Measurements from ENCODE around the gene RNF121. TPM values are rescaled to one million over a fixed set of nuclear protein-coding genes. Genes with fewer than 3 reads are reported as not detected.

RNF121 gene
- total RNA-seq, 1 experiment from 2014 or later, result 27.8 TPM

- Mint-ChIP-seq H3K27ac (ENCODE audit: low read depth, unreplicated experiment) (no peak overlapping the region), H3K36me3 (ENCODE audit: insufficient read depth, unreplicated experiment) (peaks cover 27% of the 10 kb centered on the region), H3K4me3 (ENCODE audit: unreplicated experiment) (no peak overlapping the region), H3K9me3 (ENCODE audit: unreplicated experiment) (no peaks in the 10 kb centered on the region), H3K27me3 (ENCODE audit: insufficient read depth, unreplicated experiment) (no peaks in the 10 kb centered on the region), H3K4me1 (ENCODE audit: insufficient read depth, unreplicated experiment) (no peaks in the 10 kb centered on the region)
- ChIA-PET CTCF (interaction anchor here (0.6 to 4.6 kb wide), 58 partner anchors 9 to 715 kb away, joined by 3 to 57 read pairs (median 4); partner anchors contain the start of genes CLPB and IL18BP), POLR2A (interaction anchor here (0.7 to 1.5 kb wide), 7 partner anchors 8 to 453 kb away, joined by 3 to 4 read pairs (median 3); partner anchors contain the start of genes RNF121 and XNDC1N)
- intact Hi-C loops (cut with micrococcal nuclease), result loop anchor here (1.0 to 10.0 kb wide), 4 partner anchors 205 to 453 kb away; no protein-coding TSS in a partner anchor
- TF ChIP-seq CTCF (IDR thresholded peaks at IDR 0.05; ENCODE audit: unreplicated experiment), result peak; percentile 67
- BruUV-seq (replicated peaks), result no TSS peak
- peak; percentile 66 for DNase-seq (ENCODE audit: unreplicated experiment)
These were observed 49.0 kb downstream of the RNF121 start for GRCh38 chr11:71977743-71978418.

- Mint-ChIP-seq H3K4me3 (ENCODE audit: unreplicated experiment) (no peak overlapping the region), H3K36me3 (ENCODE audit: insufficient read depth, unreplicated experiment) (peaks cover 27% of the 10 kb centered on the region), H3K27ac (ENCODE audit: low read depth, unreplicated experiment) (no peak overlapping the region), H3K4me1 (ENCODE audit: insufficient read depth, unreplicated experiment) (no peaks in the 10 kb centered on the region), H3K9me3 (ENCODE audit: unreplicated experiment) (no peaks in the 10 kb centered on the region), H3K27me3 (ENCODE audit: insufficient read depth, unreplicated experiment) (no peaks in the 10 kb centered on the region)
- ChIA-PET CTCF (interaction anchor here (0.6 to 4.6 kb wide), 20 partner anchors 8 to 468 kb away, joined by 3 to 57 read pairs (median 12); partner anchors contain the start of gene IL18BP), POLR2A (interaction anchor here (1.0 to 1.5 kb wide), 2 partner anchors 50 to 452 kb away, joined by 3 read pairs; partner anchors contain the start of genes RNF121 and XNDC1N)
- no TSS peak for BruUV-seq (replicated peaks)
- intact Hi-C loops (cut with micrococcal nuclease), result loop anchor here (5.0 to 10.0 kb wide), 2 partner anchors 258 to 436 kb away; no protein-coding TSS in a partner anchor
- no peak for TF ChIP-seq CTCF (IDR thresholded peaks at IDR 0.05; ENCODE audit: unreplicated experiment)
- DNase-seq (ENCODE audit: unreplicated experiment), result no peak
These were observed 50.2 kb downstream of the RNF121 start for GRCh38 chr11:71979094-71979493.

- H3K4me1 Mint-ChIP-seq (ENCODE audit: insufficient read depth, unreplicated experiment), result no peaks in the 10 kb centered on the region
- no peak for TF ChIP-seq CTCF (IDR thresholded peaks at IDR 0.05; ENCODE audit: unreplicated experiment)
- peaks cover 27% of the 10 kb centered on the region for H3K36me3 Mint-ChIP-seq (ENCODE audit: insufficient read depth, unreplicated experiment)
- DNase-seq (ENCODE audit: unreplicated experiment), result no peak
- H3K4me3 Mint-ChIP-seq (ENCODE audit: unreplicated experiment), result no peak overlapping the region
- BruUV-seq (replicated peaks), result no TSS peak
- H3K27me3 Mint-ChIP-seq (ENCODE audit: insufficient read depth, unreplicated experiment), result no peaks in the 10 kb centered on the region
- ChIA-PET CTCF (interaction anchor here (0.6 to 4.6 kb wide), 8 partner anchors 11 to 468 kb away, joined by 4 to 57 read pairs (median 30); partner anchors contain the start of gene IL18BP), POLR2A (no interaction called here)
- H3K9me3 Mint-ChIP-seq (ENCODE audit: unreplicated experiment), result no peaks in the 10 kb centered on the region
- no peak overlapping the region for H3K27ac Mint-ChIP-seq (ENCODE audit: low read depth, unreplicated experiment)
- intact Hi-C loops (cut with micrococcal nuclease), result loop anchor here (5.0 to 10.0 kb wide), 2 partner anchors 258 to 435 kb away; no protein-coding TSS in a partner anchor
These were observed 50.8 kb downstream of the RNF121 start for GRCh38 chr11:71979602-71980001.

- Mint-ChIP-seq H3K4me3 (ENCODE audit: unreplicated experiment) (no peak overlapping the region), H3K9me3 (ENCODE audit: unreplicated experiment) (no peaks in the 10 kb centered on the region), H3K4me1 (ENCODE audit: insufficient read depth, unreplicated experiment) (no peaks in the 10 kb centered on the region), H3K36me3 (ENCODE audit: insufficient read depth, unreplicated experiment) (peaks cover 12% of the 10 kb centered on the region), H3K27me3 (ENCODE audit: insufficient read depth, unreplicated experiment) (no peaks in the 10 kb centered on the region), H3K27ac (ENCODE audit: low read depth, unreplicated experiment) (no peak overlapping the region)
- DNase-seq (ENCODE audit: unreplicated experiment), result no peak
- BruUV-seq (replicated peaks), result no TSS peak
- CTCF ChIA-PET, result interaction anchor here (0.9 to 4.3 kb wide), 6 partner anchors 9 to 486 kb away, joined by 3 to 51 read pairs (median 4); no protein-coding TSS in a partner anchor
- intact Hi-C loops (cut with micrococcal nuclease), result no loop called here
- TF ChIP-seq CTCF (IDR thresholded peaks at IDR 0.05; ENCODE audit: unreplicated experiment), result no peak
- POLR2A ChIA-PET, result interaction anchor here (0.6 kb wide), 1 partner anchor 12 kb away, joined by 3 read pairs; the partner anchor contains the start of gene IL18BP
These were observed 57.3 kb downstream of the RNF121 start for GRCh38 chr11:71986131-71986530.
